ENCODE data around the gene NDUFA7. TPM values are rescaled to one million over a fixed set of nuclear protein-coding genes. Genes with fewer than 3 reads are reported as not detected.

The NDUFA7 gene
- total RNA-seq, 4 donors from 2014 or later: 24.6 to 43.4 (median 38.5) TPM; not detected in 1

DNA sequence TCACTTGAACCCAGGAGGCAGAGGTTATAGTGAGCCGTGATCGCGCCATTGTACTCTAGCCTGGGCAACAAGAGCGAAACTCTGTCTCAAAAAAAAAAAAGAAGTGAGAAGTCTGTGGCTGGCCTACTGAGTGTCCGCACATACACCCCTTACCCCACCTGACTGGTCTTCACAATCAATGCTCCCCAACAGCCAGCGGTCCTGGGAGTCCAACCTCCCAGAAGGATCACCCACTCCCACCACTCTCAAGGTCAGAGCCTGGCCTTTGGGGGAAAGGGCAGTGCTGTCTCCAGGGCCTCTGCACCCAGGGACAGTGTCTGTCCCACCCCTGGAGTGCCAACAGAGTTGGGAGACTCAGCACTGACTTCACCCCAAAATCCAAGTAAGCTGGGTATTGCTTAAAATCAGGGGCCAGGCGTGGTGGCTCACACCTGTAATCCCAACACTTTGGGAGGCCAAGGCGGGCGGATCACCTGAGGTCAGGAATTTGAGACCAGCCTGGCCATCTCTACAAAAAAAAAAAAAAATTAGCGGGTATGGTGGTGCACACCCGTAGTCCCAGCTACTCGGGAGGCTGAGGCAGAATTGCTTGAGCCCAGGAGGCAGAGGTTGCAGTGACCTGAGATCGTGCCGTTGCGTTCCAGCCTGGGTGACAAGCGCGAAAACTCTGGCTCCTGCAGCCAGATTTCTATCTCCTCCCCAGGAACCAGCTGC lies 10.7 kb downstream of the NDUFA7 start:
- no peak overlapping the region for H3K27ac ChIP-seq
- DNase-seq: peak in 1 of 3 donors; percentile 28
- no peaks in the 10 kb centered on the region for H3K9me3 ChIP-seq
- no peak overlapping the region for H3K4me3 ChIP-seq
- H3K36me3 ChIP-seq: peaks cover 0 to 56% (median 0%) of the 10 kb centered on the region in 3 donors
- H3K27me3 ChIP-seq: no peaks in the 10 kb centered on the region
- peaks cover 0 to 36% (median 14%) of the 10 kb centered on the region in 4 donors for H3K4me1 ChIP-seq
- TF ChIP-seq, protein P1, sequence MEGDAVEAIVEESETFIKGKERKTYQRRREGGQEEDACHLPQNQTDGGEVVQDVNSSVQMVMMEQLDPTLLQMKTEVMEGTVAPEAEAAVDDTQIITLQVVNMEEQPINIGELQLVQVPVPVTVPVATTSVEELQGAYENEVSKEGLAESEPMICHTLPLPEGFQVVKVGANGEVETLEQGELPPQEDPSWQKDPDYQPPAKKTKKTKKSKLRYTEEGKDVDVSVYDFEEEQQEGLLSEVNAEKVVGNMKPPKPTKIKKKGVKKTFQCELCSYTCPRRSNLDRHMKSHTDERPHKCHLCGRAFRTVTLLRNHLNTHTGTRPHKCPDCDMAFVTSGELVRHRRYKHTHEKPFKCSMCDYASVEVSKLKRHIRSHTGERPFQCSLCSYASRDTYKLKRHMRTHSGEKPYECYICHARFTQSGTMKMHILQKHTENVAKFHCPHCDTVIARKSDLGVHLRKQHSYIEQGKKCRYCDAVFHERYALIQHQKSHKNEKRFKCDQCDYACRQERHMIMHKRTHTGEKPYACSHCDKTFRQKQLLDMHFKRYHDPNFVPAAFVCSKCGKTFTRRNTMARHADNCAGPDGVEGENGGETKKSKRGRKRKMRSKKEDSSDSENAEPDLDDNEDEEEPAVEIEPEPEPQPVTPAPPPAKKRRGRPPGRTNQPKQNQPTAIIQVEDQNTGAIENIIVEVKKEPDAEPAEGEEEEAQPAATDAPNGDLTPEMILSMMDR (IDR thresholded peaks at IDR 0.05): no peak
- TF ChIP-seq POLR2A (IDR thresholded peaks at IDR 0.05): no peak

DNA sequence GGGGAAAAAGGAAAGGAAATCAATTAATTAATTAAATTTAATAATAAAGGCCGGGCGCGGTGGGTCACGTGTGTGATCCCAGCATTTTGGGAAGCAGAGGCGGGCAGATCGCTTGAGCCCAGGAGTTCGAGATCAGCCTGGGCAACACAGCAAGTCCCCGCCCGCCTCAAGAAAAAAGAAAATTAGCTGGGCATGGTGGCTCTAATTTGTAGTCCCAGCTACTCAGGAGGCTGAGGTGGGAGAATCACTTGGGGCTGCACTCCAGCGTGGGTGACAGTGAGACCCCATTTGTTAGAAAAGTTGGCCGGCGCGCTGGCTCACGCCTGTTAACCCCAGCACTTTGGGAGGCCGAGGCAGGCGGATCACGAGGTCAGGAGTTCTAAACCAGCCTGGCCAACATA lies 12.3 kb downstream of the NDUFA7 start:
- H3K4me1 ChIP-seq: peaks cover 0 to 36% (median 14%) of the 10 kb centered on the region in 4 donors
- no peaks in the 10 kb centered on the region for H3K27me3 ChIP-seq
- H3K4me3 ChIP-seq: peak overlapping the region; percentile 43 to 77 (median 68)
- DNase-seq: peak in 1 of 3 donors; percentile 42
- TF ChIP-seq, protein P1 (IDR thresholded peaks at IDR 0.05): no peak
- no peak for TF ChIP-seq POLR2A (IDR thresholded peaks at IDR 0.05)
- peak overlapping the region in 2 of 4 donors; percentile 73 to 86 for H3K27ac ChIP-seq
- H3K9me3 ChIP-seq: no peaks in the 10 kb centered on the region
- H3K36me3 ChIP-seq: peaks cover 0 to 40% (median 0%) of the 10 kb centered on the region in 3 donors

DNA sequence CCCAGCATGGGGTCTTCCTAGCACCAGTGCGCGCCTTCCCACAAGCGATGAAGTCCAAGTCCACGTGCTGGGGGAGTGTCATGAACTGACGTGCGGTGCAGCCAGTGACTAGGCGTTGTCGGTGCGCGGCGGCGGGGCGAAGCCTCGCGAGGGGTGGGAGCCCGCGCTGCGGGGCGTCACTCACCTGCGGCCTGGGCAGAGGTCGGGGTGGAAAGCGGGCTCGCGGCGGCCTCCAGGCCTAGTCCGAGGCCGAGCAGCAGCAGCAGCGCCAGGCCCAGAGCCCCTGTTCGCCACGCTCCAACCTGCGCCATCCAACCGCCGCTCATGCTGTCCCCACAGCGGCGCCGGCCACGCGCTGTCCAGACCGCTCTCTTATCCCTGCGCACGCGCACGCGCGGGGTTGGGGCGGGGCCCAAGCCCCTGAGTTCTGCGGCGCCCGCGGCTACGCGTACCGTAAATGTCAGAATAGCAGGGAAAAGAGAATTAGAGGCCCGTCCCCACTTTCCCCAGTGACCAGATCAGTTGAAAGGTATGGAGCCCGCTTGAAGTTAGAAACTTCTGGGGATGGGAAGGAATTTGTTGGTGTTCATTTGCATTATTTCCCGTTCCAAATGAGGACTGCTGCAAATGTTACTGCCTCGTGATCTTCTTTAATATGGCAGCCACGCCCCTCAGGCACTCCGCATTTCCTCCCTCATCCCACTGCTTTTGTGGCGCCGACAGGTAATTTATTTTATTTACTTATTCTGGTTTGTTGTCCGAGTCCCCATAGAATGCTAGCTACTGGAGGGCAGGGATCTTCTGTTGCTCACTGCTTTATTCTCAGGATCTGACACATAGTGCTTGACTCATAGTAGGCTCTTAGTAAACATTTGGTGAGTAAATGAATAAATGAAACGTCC lies 13.0 kb downstream of the NDUFA7 start, which contains the start of gene CD320:
Gene CD320 (minus strand): TSS at position 394 of the 902 bp plus-strand sequence. CDS start 68 bp downstream, at position 326.
- DNase-seq: peak; percentile 89 to 95 (median 90)
- Histone ChIP-seq H3K27ac (peak within 1 kb of the TSS; percentile 66 to 86 (median 70)), H3K4me1 (peaks cover 0 to 36% (median 14%) of the 10 kb centered on the region in 4 donors), H3K27me3 (no peaks in the 10 kb centered on the region), H3K4me3 (peak within 1 kb of the TSS; percentile 43 to 77 (median 68)), H3K9me3 (no peaks in the 10 kb centered on the region), H3K36me3 (peaks cover 0 to 33% (median 0%) of the 10 kb centered on the region in 3 donors)
- TF ChIP-seq POLR2A (IDR thresholded peaks at IDR 0.05): no peak
- TF ChIP-seq, protein P1 (IDR thresholded peaks at IDR 0.05): no peak

DNA sequence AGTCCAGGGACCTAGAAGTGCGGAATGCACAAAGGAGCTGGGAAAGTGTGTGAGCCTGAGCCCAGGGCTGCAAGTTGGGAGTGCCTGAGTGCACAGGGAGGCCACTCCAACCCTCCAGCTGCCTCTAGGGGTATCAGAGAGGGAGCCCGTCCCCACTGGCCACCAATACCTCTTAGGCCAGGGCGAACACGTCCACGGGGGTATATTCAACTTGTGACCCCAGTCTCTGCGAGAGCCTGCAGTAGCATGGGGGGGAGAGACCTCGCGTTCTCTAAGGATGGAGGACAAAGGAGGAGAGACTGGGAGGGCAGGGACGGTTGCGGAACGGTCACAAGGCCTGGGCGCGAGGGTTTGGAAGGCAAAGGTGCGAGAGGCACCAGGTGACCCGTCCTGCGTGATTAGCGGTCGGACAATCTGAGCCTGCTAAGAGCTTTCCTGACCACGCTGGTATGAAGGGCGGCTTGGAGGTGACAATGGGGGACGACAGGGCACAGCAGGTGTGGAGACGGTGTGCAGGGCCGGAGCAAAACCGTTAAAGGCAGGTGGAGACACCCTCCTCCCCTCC lies 13.7 kb downstream of the NDUFA7 start:
- Histone ChIP-seq H3K36me3 (peaks cover 0 to 26% (median 0%) of the 10 kb centered on the region in 3 donors), H3K4me3 (peak overlapping the region; percentile 43 to 77 (median 68)), H3K4me1 (peaks cover 0 to 36% (median 14%) of the 10 kb centered on the region in 4 donors), H3K27me3 (no peaks in the 10 kb centered on the region), H3K9me3 (no peaks in the 10 kb centered on the region), H3K27ac (peak overlapping the region in 3 of 4 donors; percentile 66 to 86 (median 73))
- TF ChIP-seq POLR2A (IDR thresholded peaks at IDR 0.05): no peak
- TF ChIP-seq, protein P1 (IDR thresholded peaks at IDR 0.05): no peak
- DNase-seq: no peak

Data from Peyer's patch (tissue), 4 donors.